GM12878 (cell line): ENCODE data around the gene PAOX. TPM values are rescaled to one million over a fixed set of nuclear protein-coding genes. Genes with fewer than 3 reads are reported as not detected.

Experiments
- BACH1 ChIP-seq: fragments of 450-650 bp; IDR thresholded peaks from 2 replicates; pipeline ENCODE4 v1.6.1; 2017; ENCODE audit warnings: mild to moderate bottlenecking, borderline replicate concordance
- BCL11A ChIP-seq: IDR thresholded peaks from 2 replicates; pipeline ENCODE4 v1.6.1; 2011; ENCODE audit warnings: low read depth, low read length
- BRCA1 ChIP-seq: IDR thresholded peaks from 2 replicates; pipeline ENCODE4 v1.6.1; 2011; ENCODE audit warnings: low read depth, low read length, improper control_type of control experiment
- CTCF ChIP-seq, 3 experiments: IDR thresholded peaks in 2 of 3; conservative IDR thresholded peaks in 1 of 3; 2 replicates each; pipeline ENCODE4 v1.5.1; 2011; ENCODE audit warnings: low read depth in 3 of 3, low read length in 3 of 3, mild to moderate bottlenecking in 3 of 3, control low read depth in 2 of 3, moderate library complexity in 2 of 3, inconsistent platforms in 1 of 3, mixed read lengths in 1 of 3; ENCODE audit not compliant: control insufficient read depth in 2 of 3, insufficient read depth in 1 of 3; ENCODE audit errors: extremely low read depth in 1 of 3
- E2F4 ChIP-seq: IDR thresholded peaks from 2 replicates; pipeline ENCODE4 v1.6.1; 2012; ENCODE audit warnings: low read depth, low read length, improper control_type of control experiment
- HDGF ChIP-seq: fragments of 450-650 bp; IDR thresholded peaks from 2 replicates; pipeline ENCODE4 v1.6.1; 2016; ENCODE audit warnings: antibody characterized with exemption
- IRF4 ChIP-seq: IDR thresholded peaks from 2 replicates; pipeline ENCODE4 v1.6.1; 2011; ENCODE audit warnings: low read depth, low read length
- LARP7 ChIP-seq: fragments of 450-650 bp; IDR thresholded peaks from 2 replicates; pipeline ENCODE4 v1.6.1; 2017; ENCODE audit warnings: mild to moderate bottlenecking
- MAX ChIP-seq: IDR thresholded peaks from 2 replicates; pipeline ENCODE4 v1.6.1; 2012; ENCODE audit warnings: low read depth, low read length, improper control_type of control experiment
- NR2C1 ChIP-seq: fragments of 450-650 bp; IDR thresholded peaks from 2 replicates; pipeline ENCODE4 v1.6.1; 2017; ENCODE audit warnings: antibody characterized with exemption, mild to moderate bottlenecking, moderate library complexity
- PAX5 ChIP-seq: IDR thresholded peaks from 2 replicates; pipeline ENCODE4 v1.6.1; 2011; ENCODE audit warnings: low read depth, low read length, borderline replicate concordance
- PAX8 ChIP-seq: fragments of 450-650 bp; IDR thresholded peaks from 2 replicates; pipeline ENCODE4 v1.6.1; 2017; ENCODE audit warnings: mild to moderate bottlenecking, moderate library complexity
- RB1 ChIP-seq: fragments of 450-650 bp; formaldehyde crosslinking; IDR thresholded peaks from 2 replicates; pipeline ENCODE4 v1.6.1; 2017; ENCODE audit warnings: mild to moderate bottlenecking, borderline replicate concordance
- SMC3 ChIP-seq: IDR thresholded peaks from 2 replicates; pipeline ENCODE4 v1.6.1; 2011; ENCODE audit warnings: low read length, improper control_type of control experiment, borderline replicate concordance
- SP1 ChIP-seq: IDR thresholded peaks from one replicate; pipeline ENCODE4 v1.6.1; 2011; ENCODE audit warnings: low read depth, low read length
- STAT3 ChIP-seq: IDR thresholded peaks from 2 replicates; pipeline ENCODE4 v1.6.1; 2011; ENCODE audit warnings: low read depth, low read length, improper control_type of control experiment
- WRNIP1 ChIP-seq: IDR thresholded peaks from 2 replicates; pipeline ENCODE4 v1.6.1; 2011; ENCODE audit warnings: low read depth, low read length, improper control_type of control experiment, borderline replicate concordance
- ZBED1 ChIP-seq: IDR thresholded peaks from 2 replicates; pipeline ENCODE4 v1.6.1; 2016; ENCODE audit warnings: borderline replicate concordance
- ZNF217 ChIP-seq: fragments of 450-650 bp; IDR thresholded peaks from 2 replicates; pipeline ENCODE4 v1.6.1; 2017; ENCODE audit warnings: antibody characterized with exemption, mild to moderate bottlenecking
- polyA plus RNA-seq, 11 experiments: library from polyadenylated mRNA; depleted of rRNA in 4 of 11; unstranded in 6 of 11; stranded (reverse) in 5 of 11; fragments of >200 nt; fragmentation: Nextera tagmentation in 4 of 11; fragmentation: Illumina TruSeq in 1 of 11; extraction: Ambion mirVana in 4 of 11; extraction: Trizol in 1 of 11; gene quantifications; 1 replicate in 1 of 11; 2 replicates in 10 of 11; pipeline versions ENCODE4 v1.2.1 to v1.2.3, GENCODE V29; 2011 to 2016; ENCODE audit warnings: inconsistent platforms in 2 of 11, missing spikeins in 2 of 11, low read depth in 1 of 11
- total RNA-seq, 4 experiments: library from RNA; depleted of rRNA in 3 of 4; stranded (reverse); fragments of >200 nt in 3 of 4; fragmentation: Illumina TruSeq in 1 of 4; extraction: Trizol in 1 of 4; gene quantifications; 2 replicates each; pipeline versions ENCODE4 v1.2.1 to v1.2.3, GENCODE V29; 2013 to 2021
- TF ChIP-seq, protein P1 (sequence below): IDR thresholded peaks from 2 replicates; pipeline ENCODE4 v1.6.1; 2012; ENCODE audit warnings: low read length, inconsistent platforms
- TF ChIP-seq, protein P2 (sequence below): IDR thresholded peaks from 2 replicates; pipeline ENCODE4 v1.6.1; 2011; ENCODE audit warnings: mild to moderate bottlenecking, low read depth, low read length, moderate library complexity; ENCODE audit not compliant: insufficient replicate concordance
- TF ChIP-seq, protein P3 (sequence below): fragments of 450-650 bp; formaldehyde crosslinking; IDR thresholded peaks from 2 replicates; pipeline ENCODE4 v1.5.0; 2022; ENCODE audit warnings: mild to moderate bottlenecking, missing genetic modification characterization

Gene PAOX
- total and polyA plus RNA-seq, 10 of the 15 experiments (the other 5 are each of a cell fraction or from before 2014, with no cell fraction given), result 1.2 to 22.2 (median 10.5) TPM

DNA sequence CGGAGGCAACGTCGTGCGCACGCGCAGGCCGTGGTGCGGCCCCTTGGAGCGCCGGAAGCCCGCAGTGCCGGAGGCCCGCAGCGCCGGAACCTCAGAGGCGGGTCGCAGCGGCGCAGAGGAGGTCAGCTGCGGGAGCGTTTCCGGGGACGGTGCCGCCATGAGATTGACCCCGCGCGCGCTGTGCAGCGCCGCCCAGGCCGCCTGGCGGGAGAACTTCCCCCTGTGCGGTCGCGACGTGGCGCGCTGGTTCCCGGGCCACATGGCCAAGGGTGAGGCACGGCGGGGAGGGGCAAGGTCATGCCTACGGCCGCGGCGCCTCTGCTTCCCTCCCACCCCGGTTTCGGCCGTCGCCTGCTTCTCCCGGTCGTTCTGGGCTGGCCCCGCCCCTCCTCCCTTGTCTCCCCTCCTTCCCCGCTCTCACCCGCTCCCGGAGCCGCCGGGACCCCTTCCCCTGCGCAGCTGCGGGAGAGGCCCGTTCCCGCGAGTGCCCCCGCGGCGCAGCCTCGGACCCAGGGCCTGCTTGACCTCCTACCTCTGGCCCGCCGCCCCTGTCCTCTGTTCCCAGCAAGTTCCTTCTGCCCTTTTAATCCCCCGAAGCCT, 15.1 kb downstream of the PAOX start, which contains the start of gene MTG1 (continued):
- TF ChIP-seq BACH1, result peak; percentile 76; the same call in 1 of the 2 replicates
- TF ChIP-seq WRNIP1, result no peak
- peak; percentile 95 for TF ChIP-seq NR2C1
- TF ChIP-seq SP1, result peak; percentile 53
- TF ChIP-seq HDGF, result peak; percentile 79
- peak in 1 of 3 experiments; percentile 16; a peak in 1 of 6 replicates for TF ChIP-seq CTCF (IDR thresholded peaks at IDR 0.05 in 2 of 3, conservative IDR thresholded peaks at IDR 0.05 in 1 of 3; ENCODE audit: control insufficient read depth in 2 of 3, extremely low read depth in 1 of 3, insufficient read depth in 1 of 3, low read depth in 3 of 3, low read length in 3 of 3)
- 0 out of 2 replicates have a peak, but pooled peaks have one; percentile 44 for TF ChIP-seq BCL11A
- peak; percentile 97; the same call in 1 of the 2 replicates for TF ChIP-seq RB1
- no peak for TF ChIP-seq BRCA1
- TF ChIP-seq ZBED1, result no peak; the same call in 1 of the 2 replicates
- TF ChIP-seq LARP7, result peak; percentile 98
- TF ChIP-seq SMC3, result no peak
- TF ChIP-seq STAT3, result no peak
- TF ChIP-seq PAX5, result no peak; the same call in 1 of the 2 replicates
- TF ChIP-seq E2F4, result peak; percentile 71
- TF ChIP-seq ZNF217, result no peak
- TF ChIP-seq MAX, result peak; percentile 93
- no peak for TF ChIP-seq PAX8
- TF ChIP-seq, protein P1, sequence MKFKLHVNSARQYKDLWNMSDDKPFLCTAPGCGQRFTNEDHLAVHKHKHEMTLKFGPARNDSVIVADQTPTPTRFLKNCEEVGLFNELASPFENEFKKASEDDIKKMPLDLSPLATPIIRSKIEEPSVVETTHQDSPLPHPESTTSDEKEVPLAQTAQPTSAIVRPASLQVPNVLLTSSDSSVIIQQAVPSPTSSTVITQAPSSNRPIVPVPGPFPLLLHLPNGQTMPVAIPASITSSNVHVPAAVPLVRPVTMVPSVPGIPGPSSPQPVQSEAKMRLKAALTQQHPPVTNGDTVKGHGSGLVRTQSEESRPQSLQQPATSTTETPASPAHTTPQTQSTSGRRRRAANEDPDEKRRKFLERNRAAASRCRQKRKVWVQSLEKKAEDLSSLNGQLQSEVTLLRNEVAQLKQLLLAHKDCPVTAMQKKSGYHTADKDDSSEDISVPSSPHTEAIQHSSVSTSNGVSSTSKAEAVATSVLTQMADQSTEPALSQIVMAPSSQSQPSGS, result no peak; the same call in 1 of the 2 replicates
- TF ChIP-seq, protein P2, sequence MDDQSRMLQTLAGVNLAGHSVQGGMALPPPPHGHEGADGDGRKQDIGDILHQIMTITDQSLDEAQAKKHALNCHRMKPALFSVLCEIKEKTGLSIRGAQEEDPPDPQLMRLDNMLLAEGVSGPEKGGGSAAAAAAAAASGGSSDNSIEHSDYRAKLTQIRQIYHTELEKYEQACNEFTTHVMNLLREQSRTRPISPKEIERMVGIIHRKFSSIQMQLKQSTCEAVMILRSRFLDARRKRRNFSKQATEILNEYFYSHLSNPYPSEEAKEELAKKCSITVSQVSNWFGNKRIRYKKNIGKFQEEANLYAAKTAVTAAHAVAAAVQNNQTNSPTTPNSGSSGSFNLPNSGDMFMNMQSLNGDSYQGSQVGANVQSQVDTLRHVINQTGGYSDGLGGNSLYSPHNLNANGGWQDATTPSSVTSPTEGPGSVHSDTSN, result no peak
- TF ChIP-seq IRF4, result 0 out of 2 replicates have a peak, but pooled peaks have one; percentile 7
- TF ChIP-seq, protein P3, sequence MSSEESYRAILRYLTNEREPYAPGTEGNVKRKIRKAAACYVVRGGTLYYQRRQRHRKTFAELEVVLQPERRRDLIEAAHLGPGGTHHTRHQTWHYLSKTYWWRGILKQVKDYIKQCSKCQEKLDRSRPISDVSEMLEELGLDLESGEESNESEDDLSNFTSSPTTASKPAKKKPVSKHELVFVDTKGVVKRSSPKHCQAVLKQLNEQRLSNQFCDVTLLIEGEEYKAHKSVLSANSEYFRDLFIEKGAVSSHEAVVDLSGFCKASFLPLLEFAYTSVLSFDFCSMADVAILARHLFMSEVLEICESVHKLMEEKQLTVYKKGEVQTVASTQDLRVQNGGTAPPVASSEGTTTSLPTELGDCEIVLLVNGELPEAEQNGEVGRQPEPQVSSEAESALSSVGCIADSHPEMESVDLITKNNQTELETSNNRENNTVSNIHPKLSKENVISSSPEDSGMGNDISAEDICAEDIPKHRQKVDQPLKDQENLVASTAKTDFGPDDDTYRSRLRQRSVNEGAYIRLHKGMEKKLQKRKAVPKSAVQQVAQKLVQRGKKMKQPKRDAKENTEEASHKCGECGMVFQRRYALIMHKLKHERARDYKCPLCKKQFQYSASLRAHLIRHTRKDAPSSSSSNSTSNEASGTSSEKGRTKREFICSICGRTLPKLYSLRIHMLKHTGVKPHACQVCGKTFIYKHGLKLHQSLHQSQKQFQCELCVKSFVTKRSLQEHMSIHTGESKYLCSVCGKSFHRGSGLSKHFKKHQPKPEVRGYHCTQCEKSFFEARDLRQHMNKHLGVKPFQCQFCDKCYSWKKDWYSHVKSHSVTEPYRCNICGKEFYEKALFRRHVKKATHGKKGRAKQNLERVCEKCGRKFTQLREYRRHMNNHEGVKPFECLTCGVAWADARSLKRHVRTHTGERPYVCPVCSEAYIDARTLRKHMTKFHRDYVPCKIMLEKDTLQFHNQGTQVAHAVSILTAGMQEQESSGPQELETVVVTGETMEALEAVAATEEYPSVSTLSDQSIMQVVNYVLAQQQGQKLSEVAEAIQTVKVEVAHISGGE (CRISPR knock-in tag), result peak; percentile 82
